Aorta (tissue), 5 donors: ENCODE measurements around the gene NFIA. TPM values are rescaled to one million over a fixed set of nuclear protein-coding genes. Genes with fewer than 3 reads are reported as not detected.

ENCODE experiments used
- ATAC-seq: fragments of 200-7000 bp; cut with Tn5 transposase; one replicate; pipeline ENCODE4 v1.9.1; 2022; ENCODE audit warnings: moderate library complexity; ENCODE audit not compliant: low FRiP score
- DNase-seq, 2 donors: peaks; one replicate each; pipeline ENCODE4 v3.0.0-alpha.2; 2020
- H3K27ac ChIP-seq, 2 donors: one replicate each; pipeline ENCODE4 v1.5.1; 2013; ENCODE audit warnings: low read length in 2 of 2, mild to moderate bottlenecking in 2 of 2, moderate library complexity in 2 of 2, control low read depth in 1 of 2, inconsistent platforms in 1 of 2, low read depth in 1 of 2
- H3K27me3 ChIP-seq, 2 donors: one replicate each; pipeline ENCODE4 v1.6.1; 2013; ENCODE audit warnings: control low read depth in 1 of 2, low read length in 1 of 2, mild to moderate bottlenecking in 1 of 2, moderate library complexity in 1 of 2; ENCODE audit not compliant: insufficient read depth in 2 of 2, control insufficient read depth in 1 of 2
- H3K36me3 ChIP-seq, 2 donors: one replicate each; pipeline ENCODE4 v1.6.1; 2013; ENCODE audit warnings: control low read depth in 1 of 2, low read length in 1 of 2, mild to moderate bottlenecking in 1 of 2; ENCODE audit not compliant: insufficient read depth in 2 of 2, control insufficient read depth in 1 of 2
- H3K4me1 ChIP-seq, 2 donors: one replicate each; pipeline ENCODE4 v1.6.1; 2013; ENCODE audit warnings: low read length in 2 of 2, control low read depth in 1 of 2, mild to moderate bottlenecking in 1 of 2, moderate library complexity in 1 of 2; ENCODE audit not compliant: insufficient read depth in 2 of 2, control insufficient read depth in 1 of 2
- H3K4me3 ChIP-seq, 2 donors: one replicate each; pipeline ENCODE4 v1.5.1; 2013; ENCODE audit warnings: low read length in 2 of 2, control low read depth in 1 of 2, mild to moderate bottlenecking in 1 of 2
- H3K9me3 ChIP-seq: one replicate; pipeline ENCODE4 v1.6.1; 2013; ENCODE audit warnings: mild to moderate bottlenecking, low read length; ENCODE audit not compliant: control insufficient read depth
- WGBS, 2 donors: extraction: QIAGEN DNeasy Blood & Tissue Kit; methylation state at CpG; one replicate each; pipeline ENCODE4 v1.1.7; 2013; 5-methylcytosine and 5-hydroxymethylcytosine counted together
- intact Hi-C, 2 donors: fragments of 100-400 bp; cut with DNase I; formaldehyde crosslinking; loops; one replicate each; pipeline versions ENCODE4 v1.14.2 to v1.15.0; 2022
- polyA plus RNA-seq, 2 donors: library from polyadenylated mRNA; stranded (reverse); fragments of 200-250 nt; gene quantifications; one replicate each; pipeline ENCODE4 v1.2.3, GENCODE V29; 2013
- total RNA-seq, 2 donors: library from RNA; stranded (reverse); fragmentation: NEBNext Ultra II Directional; extraction: Animal tissue kit (Norgen Biotek cat#: 25700); gene quantifications; one replicate each; pipeline ENCODE4 v1.2.1, GENCODE V29; 2021
- donor health status: healthy with polysubstance abuse.
- donor health status: Bipolar disorder and iron deficiency.
- donor health status: DM: no; HTN: no; CAD: no.
- donor health status: DM: no; HTN: no; CAD: no.
- donor health status: DM: yes; HTN: yes; CAD: no.

NFIA gene
- total and polyA plus RNA-seq, 4 donors: 15.3 to 221 (median 82.4) TPM

DNA sequence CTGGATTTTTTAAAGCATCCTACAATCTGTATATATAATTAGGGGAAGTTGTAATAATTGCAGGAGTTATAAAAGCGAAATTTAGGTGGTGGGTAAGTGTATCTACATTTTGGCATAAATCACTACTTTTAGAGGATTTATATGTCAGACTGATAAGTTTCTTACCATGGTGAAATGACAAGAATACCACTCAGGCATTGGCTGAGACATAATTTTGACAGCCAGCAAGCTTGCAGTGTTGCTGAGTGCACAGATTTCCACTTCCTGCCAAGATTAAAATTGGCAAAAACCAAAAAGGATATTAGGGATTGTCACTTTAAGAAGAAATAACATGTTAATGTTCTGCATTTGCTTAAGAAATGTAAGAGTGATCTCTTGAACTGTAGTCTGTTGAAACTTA lies 28.2 kb downstream of the NFIA start:
- no peak for DNase-seq
- Histone ChIP-seq H3K36me3 (no peaks in the 10 kb centered on the region), H3K9me3 (no peaks in the 10 kb centered on the region), H3K4me3 (no peak overlapping the region), H3K27me3 (no peaks in the 10 kb centered on the region), H3K27ac (no peak overlapping the region), H3K4me1 (peaks cover 0 to 3% of the 10 kb centered on the region in 2 donors)
- no peak for ATAC-seq
- 59 to 60% methylated on average over 1 of the region's 1 CpG for WGBS, 2 donors
- intact Hi-C loops: no loop called here

DNA sequence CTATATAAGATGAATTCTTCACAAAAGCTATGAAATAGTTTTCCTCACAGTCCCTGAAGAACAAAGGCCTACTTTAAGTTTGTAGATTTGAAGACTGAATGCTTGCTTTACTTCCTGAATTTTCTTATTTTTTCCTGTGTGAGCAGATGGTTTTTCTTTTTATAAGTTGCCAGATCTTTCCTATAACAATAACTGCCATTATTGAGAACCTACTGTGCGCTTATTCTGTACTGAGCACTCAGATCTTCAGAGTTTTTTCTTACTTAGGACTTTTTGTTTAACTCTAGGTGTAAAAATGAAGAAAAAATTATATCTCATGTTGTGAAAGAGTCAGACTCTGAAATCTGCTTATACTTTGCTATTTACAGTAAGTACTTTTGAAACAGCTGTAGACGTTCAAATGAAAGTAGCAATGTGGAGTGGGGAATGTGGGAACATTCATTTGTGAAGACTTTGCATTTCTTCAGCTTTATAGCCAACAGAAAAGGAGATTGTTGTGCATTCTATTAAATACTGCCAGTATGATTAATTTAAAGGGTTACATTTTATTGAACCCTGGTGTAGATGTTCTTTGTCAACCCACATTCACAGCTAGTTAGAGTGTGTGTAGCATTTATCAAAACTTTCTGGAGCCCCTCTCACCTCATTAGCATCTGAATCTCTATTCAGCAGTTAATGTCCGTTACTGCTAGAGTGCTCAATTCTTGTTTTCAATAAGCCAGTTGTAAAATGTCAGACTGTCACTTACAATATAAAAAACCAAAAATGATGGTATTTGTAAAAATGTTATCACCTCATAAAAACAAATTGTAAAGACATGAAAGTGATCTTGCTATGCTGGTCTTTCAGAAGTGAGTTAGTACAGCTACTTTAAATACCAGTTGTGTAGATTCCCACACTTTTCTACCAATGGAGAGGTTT lies 29.0 kb downstream of the NFIA start:
- ATAC-seq (no peak), DNase-seq (no peak)
- Histone ChIP-seq H3K4me1 (peaks cover 1 to 3% of the 10 kb centered on the region in 2 donors), H3K27me3 (no peaks in the 10 kb centered on the region), H3K36me3 (no peaks in the 10 kb centered on the region), H3K27ac (no peak overlapping the region), H3K9me3 (no peaks in the 10 kb centered on the region), H3K4me3 (no peak overlapping the region)
- intact Hi-C loops: no loop called here
- 46 to 49% methylated on average over 3 of the region's 3 CpGs for WGBS, 2 donors

DNA sequence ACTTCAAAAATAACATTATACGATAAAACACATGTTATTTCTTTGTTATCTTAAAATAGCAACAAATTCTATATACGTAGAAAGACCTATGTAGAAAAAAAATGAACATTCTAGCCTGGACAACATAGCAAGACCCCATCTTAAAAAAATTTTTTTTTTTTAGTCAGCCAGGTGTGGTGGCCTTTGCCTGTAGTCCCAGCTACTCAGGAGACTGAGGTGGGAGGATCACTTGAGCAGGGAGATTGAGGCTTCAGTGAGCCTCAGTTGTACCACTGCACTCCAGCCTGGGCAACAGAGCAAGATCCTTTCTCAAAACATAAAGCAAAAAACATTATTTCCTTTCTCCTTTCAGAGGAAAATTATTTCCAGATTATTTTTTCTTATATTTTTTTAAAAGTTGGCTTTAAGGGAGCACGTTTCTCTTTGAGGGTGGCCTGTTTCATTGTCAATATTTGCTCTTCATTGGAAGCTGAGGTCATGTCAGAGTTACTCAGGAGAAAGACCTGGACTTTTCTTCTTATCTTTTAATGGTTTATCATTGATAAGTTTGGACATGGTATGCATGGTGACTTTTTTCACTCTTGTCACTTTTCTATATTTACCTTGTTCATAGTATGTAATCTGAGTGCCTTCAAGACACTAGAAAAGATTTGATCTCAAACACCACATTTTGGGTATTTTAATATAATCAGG lies 32.0 kb downstream of the NFIA start:
- H3K4me3 ChIP-seq: no peak overlapping the region
- peaks cover 6% of the 10 kb centered on the region in 2 donors for H3K4me1 ChIP-seq
- 59 to 70% methylated on average over 3 of the region's 3 CpGs for WGBS, 2 donors

DNA sequence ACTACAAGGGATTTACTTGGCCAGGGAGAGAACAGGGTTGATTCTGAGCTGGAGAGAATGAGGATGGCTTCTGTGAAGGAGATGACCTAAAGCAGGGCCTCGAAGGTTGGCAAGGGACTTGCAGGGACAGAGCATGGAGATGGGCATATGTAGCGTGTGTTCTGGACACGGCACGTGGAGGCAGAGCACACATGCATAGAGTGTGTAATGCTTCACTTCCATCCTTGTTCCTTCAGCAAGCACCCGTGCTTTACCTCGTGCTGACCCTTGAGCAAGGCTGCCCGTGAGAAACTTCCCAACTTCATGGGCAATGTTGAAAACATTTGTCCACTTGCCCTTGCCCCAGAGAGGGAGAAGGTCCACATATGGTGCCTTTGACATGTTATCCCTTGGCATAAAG lies 33.1 kb downstream of the NFIA start:
- no peak for DNase-seq
- no peak overlapping the region for H3K4me3 ChIP-seq
- H3K36me3 ChIP-seq: no peaks in the 10 kb centered on the region
- intact Hi-C loops: no loop called here
- no peaks in the 10 kb centered on the region for H3K27me3 ChIP-seq
- no peak overlapping the region for H3K27ac ChIP-seq
- no peaks in the 10 kb centered on the region for H3K9me3 ChIP-seq
- 78 to 91% methylated on average over 7 of the region's 7 CpGs for WGBS, 2 donors
- peak; percentile 61 for ATAC-seq
- peaks cover 6% of the 10 kb centered on the region in 2 donors for H3K4me1 ChIP-seq

More for the DNA sequence above, 32.0 kb downstream of the NFIA start:
- ATAC-seq: no peak
- intact Hi-C loops: no loop called here
- no peak for DNase-seq
- no peaks in the 10 kb centered on the region for H3K27me3 ChIP-seq
- no peaks in the 10 kb centered on the region for H3K36me3 ChIP-seq
- no peaks in the 10 kb centered on the region for H3K9me3 ChIP-seq
- no peak overlapping the region for H3K27ac ChIP-seq

DNA sequence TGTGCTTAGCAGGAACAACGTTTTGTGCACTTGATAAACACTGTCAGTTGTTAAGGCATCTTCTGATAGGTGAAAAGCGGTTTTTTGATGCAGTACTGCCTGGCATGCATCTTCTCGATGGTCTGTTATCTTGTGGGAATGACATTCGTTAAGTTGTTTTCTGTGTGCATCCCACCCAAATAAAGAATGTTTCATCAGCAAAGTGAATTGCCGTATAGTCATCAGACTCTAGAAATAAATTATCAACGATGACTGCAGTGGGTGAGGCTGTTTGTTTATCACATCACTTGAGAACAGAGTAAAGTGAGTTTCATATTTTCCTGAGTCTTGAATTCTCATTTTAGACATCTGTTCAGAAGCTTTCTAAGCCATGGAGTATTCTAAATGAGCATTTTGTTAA lies 34.1 kb downstream of the NFIA start:
- Histone ChIP-seq H3K4me1 (peaks cover 6% of the 10 kb centered on the region in 2 donors), H3K27ac (peak overlapping the region in 1 of 2 donors; percentile 19), H3K27me3 (no peaks in the 10 kb centered on the region), H3K36me3 (no peaks in the 10 kb centered on the region), H3K4me3 (no peak overlapping the region), H3K9me3 (no peaks in the 10 kb centered on the region)
- ATAC-seq (no peak), DNase-seq (no peak)
- intact Hi-C loops: no loop called here
- 23 to 33% methylated on average over 6 of the region's 6 CpGs for WGBS, 2 donors

DNA sequence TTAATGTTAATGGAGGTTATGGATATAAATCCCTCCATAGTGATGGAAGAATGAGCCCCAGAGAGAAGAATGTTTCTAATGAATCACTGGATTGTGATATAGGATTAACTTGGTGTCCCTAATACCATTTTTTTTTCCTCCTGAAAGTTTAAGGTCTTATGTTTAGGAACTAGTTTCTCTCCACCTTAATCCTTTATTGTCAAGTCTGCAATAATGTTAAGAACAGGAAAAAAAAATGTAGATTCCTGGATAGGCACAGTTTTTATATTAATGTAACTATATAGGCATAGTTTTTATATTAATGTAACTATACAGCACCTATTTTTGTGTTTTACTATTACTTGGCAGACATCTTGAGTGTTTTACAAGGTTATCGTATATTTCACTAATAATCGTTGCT lies 34.9 kb downstream of the NFIA start:
- H3K27me3 ChIP-seq: no peaks in the 10 kb centered on the region
- no peak overlapping the region for H3K4me3 ChIP-seq
- ATAC-seq (no peak), DNase-seq (no peak)
- no peaks in the 10 kb centered on the region for H3K9me3 ChIP-seq
- no peak overlapping the region for H3K27ac ChIP-seq
- intact Hi-C loops: no loop called here
- H3K4me1 ChIP-seq: peaks cover 6 to 8% of the 10 kb centered on the region in 2 donors
- 92 to 94% methylated on average over 2 of the region's 2 CpGs for WGBS, 2 donors
- H3K36me3 ChIP-seq: no peaks in the 10 kb centered on the region

DNA sequence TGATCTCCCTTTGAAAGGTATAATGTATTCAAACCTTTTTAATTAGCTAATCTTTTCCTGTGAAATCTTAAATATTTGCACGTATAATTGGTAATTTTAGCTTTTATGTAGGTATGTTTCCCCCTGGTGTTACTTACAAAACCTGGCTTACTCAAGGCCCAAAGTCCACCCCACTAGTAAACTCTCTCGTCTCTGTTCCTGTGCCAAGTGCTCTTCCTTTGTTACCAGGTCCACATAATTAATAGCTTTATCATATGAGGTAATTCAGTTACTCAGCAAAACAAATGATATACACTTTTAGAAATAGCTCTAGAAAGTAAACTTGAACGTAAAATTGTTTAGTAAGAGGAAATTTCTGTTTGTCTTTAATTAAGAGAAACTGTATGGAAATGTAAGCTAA lies 36.7 kb downstream of the NFIA start:
- Histone ChIP-seq H3K4me1 (peaks cover 9 to 13% of the 10 kb centered on the region in 2 donors), H3K4me3 (no peak overlapping the region), H3K27ac (no peak overlapping the region), H3K9me3 (no peaks in the 10 kb centered on the region), H3K36me3 (no peaks in the 10 kb centered on the region), H3K27me3 (no peaks in the 10 kb centered on the region)
- WGBS, 2 donors: 62 to 71% methylated on average over 3 of the region's 3 CpGs
- ATAC-seq (no peak), DNase-seq (no peak)
- intact Hi-C loops: no loop called here

DNA sequence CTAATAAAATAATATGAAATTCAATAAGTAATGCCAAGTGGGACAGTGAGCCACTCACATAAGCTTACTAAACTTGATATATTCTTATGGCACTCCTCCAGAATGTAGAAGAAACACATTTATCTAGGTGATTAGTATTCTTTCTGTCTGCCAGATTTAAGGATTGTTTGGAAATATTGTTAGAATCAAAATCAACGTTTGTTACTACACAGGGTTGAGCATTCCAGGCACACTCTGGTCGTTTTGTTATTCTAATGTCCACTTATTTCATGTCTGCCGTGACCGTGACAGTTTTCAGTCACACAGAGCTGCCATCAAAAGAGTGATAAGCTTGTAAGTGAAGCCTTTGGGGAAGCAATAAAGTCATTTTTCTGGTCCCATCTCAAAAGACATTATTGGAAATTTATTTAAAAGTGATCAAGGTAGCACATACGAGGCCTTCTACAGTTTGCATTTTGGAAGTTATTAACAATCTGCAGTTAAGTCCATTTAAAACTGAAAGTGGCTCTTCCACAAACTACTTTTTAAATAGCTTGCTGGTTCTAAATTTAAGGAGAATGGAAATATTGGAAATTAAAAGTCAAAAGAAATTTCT lies 38.0 kb downstream of the NFIA start:
- H3K27me3 ChIP-seq: no peaks in the 10 kb centered on the region
- no peaks in the 10 kb centered on the region for H3K36me3 ChIP-seq
- ATAC-seq (no peak), DNase-seq (no peak)
- H3K27ac ChIP-seq: peak overlapping the region; percentile 28 to 51
- no peaks in the 10 kb centered on the region for H3K9me3 ChIP-seq
- WGBS, 2 donors: 3 to 7% methylated on average over 5 of the region's 5 CpGs
- intact Hi-C loops: no loop called here
- H3K4me3 ChIP-seq: peak overlapping the region in 1 of 2 donors; percentile 64
- H3K4me1 ChIP-seq: peaks cover 5 to 13% of the 10 kb centered on the region in 2 donors
